ENCODE measurements around the gene PRM1.

DNA sequence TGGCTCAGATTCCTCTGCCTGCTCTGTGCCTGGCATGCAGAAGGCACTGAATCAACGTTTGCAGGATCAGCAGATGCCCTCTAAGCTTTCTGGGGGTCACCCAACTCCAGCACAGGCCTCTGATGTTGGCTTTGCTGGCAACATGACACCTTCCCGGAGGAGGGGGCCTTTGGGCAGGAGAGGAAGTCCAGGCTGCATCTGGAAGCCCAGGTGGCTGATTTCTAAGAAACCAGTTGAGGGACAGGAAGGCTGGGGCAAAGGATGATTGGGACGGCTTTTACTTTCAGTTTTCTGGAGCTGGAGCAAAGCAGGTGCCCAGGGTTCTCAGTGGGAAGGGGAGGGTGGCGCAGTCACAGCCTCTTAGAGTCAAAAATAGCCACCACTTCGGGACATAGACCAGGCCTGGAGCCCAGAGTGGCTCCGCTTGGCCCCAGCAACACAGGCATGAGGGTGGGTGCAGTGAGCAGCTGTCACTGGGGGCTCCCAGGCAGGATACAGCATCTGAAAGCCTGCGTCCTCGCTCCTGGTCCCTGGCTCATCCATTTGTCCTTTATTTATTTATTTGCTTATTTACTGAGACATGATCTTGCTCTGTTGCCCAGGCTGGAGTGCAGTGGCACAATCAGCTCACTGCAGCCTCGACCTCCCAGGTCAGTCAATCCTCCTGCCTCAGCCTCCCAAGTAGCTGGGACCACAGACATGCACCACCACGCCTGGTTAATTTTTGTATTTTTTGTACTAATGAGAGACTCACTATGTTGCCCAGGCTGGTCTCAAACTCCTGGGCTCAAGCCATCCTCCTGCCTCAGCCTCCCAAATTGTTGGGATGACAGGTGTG lies 40.3 kb downstream of the PRM1 start:
- TF ChIP-seq, protein P1, sequence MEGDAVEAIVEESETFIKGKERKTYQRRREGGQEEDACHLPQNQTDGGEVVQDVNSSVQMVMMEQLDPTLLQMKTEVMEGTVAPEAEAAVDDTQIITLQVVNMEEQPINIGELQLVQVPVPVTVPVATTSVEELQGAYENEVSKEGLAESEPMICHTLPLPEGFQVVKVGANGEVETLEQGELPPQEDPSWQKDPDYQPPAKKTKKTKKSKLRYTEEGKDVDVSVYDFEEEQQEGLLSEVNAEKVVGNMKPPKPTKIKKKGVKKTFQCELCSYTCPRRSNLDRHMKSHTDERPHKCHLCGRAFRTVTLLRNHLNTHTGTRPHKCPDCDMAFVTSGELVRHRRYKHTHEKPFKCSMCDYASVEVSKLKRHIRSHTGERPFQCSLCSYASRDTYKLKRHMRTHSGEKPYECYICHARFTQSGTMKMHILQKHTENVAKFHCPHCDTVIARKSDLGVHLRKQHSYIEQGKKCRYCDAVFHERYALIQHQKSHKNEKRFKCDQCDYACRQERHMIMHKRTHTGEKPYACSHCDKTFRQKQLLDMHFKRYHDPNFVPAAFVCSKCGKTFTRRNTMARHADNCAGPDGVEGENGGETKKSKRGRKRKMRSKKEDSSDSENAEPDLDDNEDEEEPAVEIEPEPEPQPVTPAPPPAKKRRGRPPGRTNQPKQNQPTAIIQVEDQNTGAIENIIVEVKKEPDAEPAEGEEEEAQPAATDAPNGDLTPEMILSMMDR (IDR thresholded peaks at IDR 0.05; ENCODE audit: borderline replicate concordance, extremely low read depth, low read length, poor library complexity, severe bottlenecking), result peak; percentile 25
- no peak for TF ChIP-seq EZH2 (IDR thresholded peaks at IDR 0.05; ENCODE audit: borderline replicate concordance, low read depth, low read length, severe bottlenecking)
